Bone marrow (tissue), 2 donors: ENCODE measurements around the gene GUCY2C.
A peak's percentile ranks its signal among the peaks of the same experiment; 100 is the strongest.

Source experiments
- DNase-seq, 2 donors: peaks; one replicate each; lab custom pipeline; 2025; lab: John Stamatoyannopoulos, UW

The GUCY2C gene

GRCh38 chr12:14571779-14572178 is 124.6 kb downstream of the GUCY2C start:
- DNase-seq = no peak

GRCh38 chr12:14570231-14570630 is 126.2 kb downstream of the GUCY2C start:
- DNase-seq = no peak

GRCh38 chr12:14567351-14568162 is 128.8 kb downstream of the GUCY2C start, which contains the start of gene PLBD1:
Gene PLBD1, minus strand, starts transcription at chr12:14567883. Its CDS starts 187 bp downstream, at chr12:14567696.
- peak in 1 of 2 donors; percentile 37 for DNase-seq

- no peak for DNase-seq
Observed at GRCh38 chr12:14564336-14564959, 132.0 kb downstream of the GUCY2C start.

GRCh38 chr12:14563046-14563445 is 133.4 kb downstream of the GUCY2C start:
- DNase-seq = no peak
